Stomach (tissue), 9 donors: Measurements from ENCODE around the gene HYAL1. TPM values are rescaled to one million over a fixed set of nuclear protein-coding genes. Genes with fewer than 3 reads are reported as not detected.

Experiments used
- DNase-seq, 2 donors: peaks; one replicate each; pipeline versions ENCODE4 v3.0.0 to v3.0.0-alpha.2; 2013 to 2019
- H3K27ac ChIP-seq, 5 donors: fragments of 200-600 bp in 4 of 5; sonication (generic) in 4 of 5; one replicate each; pipeline ENCODE4 v1.5.1; 2013 to 2019; ENCODE audit warnings: mild to moderate bottlenecking in 1 of 5, moderate library complexity in 1 of 5
- H3K27me3 ChIP-seq, 3 donors: fragments of 200-600 bp; sonication (generic); one replicate each; pipeline ENCODE4 v1.5.1; 2017 to 2019; ENCODE audit warnings: mixed run types in 1 of 3
- H3K36me3 ChIP-seq, 4 donors: fragments of 200-600 bp; sonication (generic); 1 replicate in 3 of 4; 2 replicates in 1 of 4; pipeline ENCODE4 v1.5.1; 2016 to 2019
- H3K4me1 ChIP-seq, 4 donors: fragments of 200-600 bp; sonication (generic); one replicate each; pipeline ENCODE4 v1.5.1; 2016 to 2019
- H3K4me3 ChIP-seq, 4 donors: fragments of 200-600 bp; sonication (generic) in 3 of 4; one replicate each; pipeline ENCODE4 v1.5.1; 2016 to 2019; ENCODE audit warnings: mild to moderate bottlenecking in 1 of 4
- H3K9me3 ChIP-seq, 4 donors: fragments of 200-600 bp; sonication (generic); one replicate each; pipeline ENCODE4 v1.5.1; 2016 to 2019
- CTCF ChIP-seq, 7 experiments: fragments of 450-650 bp in 4 of 7; fragments of 200-600 bp in 3 of 7; sonication (generic) in 3 of 7; IDR thresholded peaks; one replicate each; pipeline ENCODE4 v1.5.1; 2016 to 2019; ENCODE audit warnings: antibody characterized with exemption in 7 of 7, control low read depth in 2 of 7, mild to moderate bottlenecking in 1 of 7
- EP300 ChIP-seq: sonication (generic); formaldehyde crosslinking; IDR thresholded peaks from one replicate; pipeline ENCODE4 v1.6.1; 2017; ENCODE audit warnings: antibody characterized with exemption
- POLR2A ChIP-seq, 4 donors: fragments of 450-650 bp; IDR thresholded peaks; one replicate each; pipeline ENCODE4 v1.6.1; 2016; ENCODE audit warnings: antibody characterized with exemption in 4 of 4, control low read depth in 2 of 4, mild to moderate bottlenecking in 1 of 4, moderate library complexity in 1 of 4
- POLR2AphosphoS5 ChIP-seq, 3 donors: sonication (generic); formaldehyde crosslinking; IDR thresholded peaks; one replicate each; pipeline ENCODE4 v1.6.1; 2016; ENCODE audit warnings: antibody characterized with exemption in 3 of 3
- WGBS, 5 donors: extraction: QIAGEN DNeasy Blood & Tissue Kit in 3 of 5; methylation state at CpG; one replicate each; pipeline versions ENCODE4 v1.1.5 to v1.1.7; 2013 to 2018; 5-methylcytosine and 5-hydroxymethylcytosine counted together
- intact Hi-C: fragments of 100-400 bp; cut with DNase I; formaldehyde crosslinking; loops from one replicate; pipeline ENCODE4 v1.15.1; 2023; ENCODE audit warnings: low total_unique reads
- polyA plus RNA-seq, 3 donors: library from polyadenylated mRNA; stranded (reverse); fragments of 200-250 nt; gene quantifications; one replicate each; pipeline ENCODE4 v1.2.3, GENCODE V29; 2013
- total RNA-seq, 5 donors: library from RNA; depleted of rRNA; stranded (reverse); fragments of >200 nt; gene quantifications; one replicate each; pipeline versions ENCODE4 v1.1.0 to v1.2.3, GENCODE V29; 2014 to 2016
- donor health status: healthy with polysubstance abuse.
- donor health status: Bipolar disorder and iron deficiency.
- donor health status: healthy.

Gene HYAL1
- total and polyA plus RNA-seq, 8 donors: 1.8 to 38.4 (median 6.3) TPM; not detected in 1

- intact Hi-C loops: no loop called here
- no peak for TF ChIP-seq EP300
- peak in 2 of 3 donors; percentile 3 to 40 for TF ChIP-seq POLR2AphosphoS5 (IDR thresholded peaks at IDR 0.05)
- TF ChIP-seq POLR2A (IDR thresholded peaks at IDR 0.05): no peak
- no peaks in the 10 kb centered on the region for H3K9me3 ChIP-seq
- H3K36me3 ChIP-seq: peaks cover 33 to 44% (median 36%) of the 10 kb centered on the region in 4 donors
- WGBS, 5 donors: 53 to 67% (median 61%) methylated on average over 8 to 12 of the region's 12 CpGs
- peak overlapping the region; percentile 42 to 99 (median 96) for H3K27ac ChIP-seq
- DNase-seq: peak in 1 of 2 donors; percentile 79
- no peak overlapping the region for H3K4me3 ChIP-seq
- no peaks in the 10 kb centered on the region for H3K27me3 ChIP-seq
- H3K4me1 ChIP-seq: peaks cover 45 to 67% (median 55%) of the 10 kb centered on the region in 4 donors
These were observed 30.5 kb upstream of the HYAL1 start for GRCh38 chr3:50333744-50334328.

- H3K36me3 ChIP-seq: peaks cover 33 to 46% (median 40%) of the 10 kb centered on the region in 4 donors
- no peaks in the 10 kb centered on the region for H3K27me3 ChIP-seq
- 86 to 96% (median 95%) methylated on average over 14 to 19 of the region's 19 CpGs for WGBS, 5 donors
- no peak for DNase-seq
- H3K27ac ChIP-seq: no peak overlapping the region
- no peak overlapping the region for H3K4me3 ChIP-seq
- TF ChIP-seq CTCF (IDR thresholded peaks at IDR 0.05): no peak
- no peak for TF ChIP-seq POLR2AphosphoS5 (IDR thresholded peaks at IDR 0.05)
- no peak for TF ChIP-seq EP300
- TF ChIP-seq POLR2A (IDR thresholded peaks at IDR 0.05): no peak
- H3K9me3 ChIP-seq: no peaks in the 10 kb centered on the region
- intact Hi-C loops: no loop called here
- H3K4me1 ChIP-seq: peaks cover 44 to 74% (median 59%) of the 10 kb centered on the region in 4 donors
These were observed 28.1 kb upstream of the HYAL1 start for GRCh38 chr3:50331364-50331907.

GRCh38 chr3:50330330-50330729 lies 27.0 kb upstream of the HYAL1 start:
- 80 to 98% (median 93%) methylated on average over 5 to 10 of the region's 10 CpGs for WGBS, 5 donors
- DNase-seq: no peak
- Histone ChIP-seq H3K9me3 (no peaks in the 10 kb centered on the region), H3K4me3 (no peak overlapping the region), H3K36me3 (peaks cover 44 to 57% (median 51%) of the 10 kb centered on the region in 4 donors), H3K27me3 (no peaks in the 10 kb centered on the region), H3K4me1 (peaks cover 33 to 74% (median 53%) of the 10 kb centered on the region in 4 donors), H3K27ac (no peak overlapping the region)
- TF ChIP-seq POLR2A (IDR thresholded peaks at IDR 0.05): no peak
- no peak for TF ChIP-seq POLR2AphosphoS5 (IDR thresholded peaks at IDR 0.05)
- no peak for TF ChIP-seq CTCF (IDR thresholded peaks at IDR 0.05)
- TF ChIP-seq EP300: no peak
- intact Hi-C loops: no loop called here

- H3K9me3 ChIP-seq: no peaks in the 10 kb centered on the region
- H3K4me3 ChIP-seq: peak within 1 kb of the TSS; percentile 62 to 98 (median 90)
- peaks cover 15 to 74% (median 48%) of the 10 kb centered on the region in 4 donors for H3K4me1 ChIP-seq
- 1 to 3% (median 2%) methylated on average over 15 to 55 of the region's 55 CpGs for WGBS, 5 donors
- TF ChIP-seq POLR2A (IDR thresholded peaks at IDR 0.05) (peak in 1 of 4 donors; percentile 28), CTCF (IDR thresholded peaks at IDR 0.05) (no peak), POLR2AphosphoS5 (IDR thresholded peaks at IDR 0.05) (peak; percentile 89 to 97 (median 90))
- H3K27me3 ChIP-seq: no peaks in the 10 kb centered on the region
- peaks cover 44 to 57% (median 55%) of the 10 kb centered on the region in 4 donors for H3K36me3 ChIP-seq
- H3K27ac ChIP-seq: peak within 1 kb of the TSS; percentile 79 to 93 (median 90)
- intact Hi-C loops: no loop called here
- DNase-seq: peak; percentile 99
These were observed 24.7 kb upstream of the HYAL1 start, which contains the start of gene TUSC2 for GRCh38 chr3:50327943-50328691. TUSC2 (minus strand) TSS chr3:50328223; CDS start chr3:50328099, 124 bp downstream.
